ENCODE measurements around the gene CTXND2. TPM values are rescaled to one million over a fixed set of nuclear protein-coding genes. Genes with fewer than 3 reads are reported as not detected.

Gene CTXND2
- total RNA-seq, 1 experiment from 2014 or later: not detected

GRCh38 chr1:150902751-150903150 lies 15.8 kb downstream of the CTXND2 start:
- H3K4me3 ChIP-seq (replicated peaks in 1 of 2; ENCODE audit: low read depth in 1 of 2, low read length in 2 of 2): no peak overlapping the region
- no peaks in the 10 kb centered on the region for H3K4me1 ChIP-seq (ENCODE audit: control insufficient read depth in 1 of 2, insufficient read depth in 2 of 2, low read length in 2 of 2)
- H3K9ac ChIP-seq (ENCODE audit: low read length): no peak overlapping the region
- no peaks in the 10 kb centered on the region for H3K9me3 ChIP-seq (ENCODE audit: control insufficient read depth in 1 of 2, insufficient read depth in 1 of 2, low read depth in 1 of 2, low read length in 2 of 2)
- no peak overlapping the region for H3K27ac ChIP-seq (ENCODE audit: low read depth, low read length)
- no TSS peak for BruUV-seq (replicated peaks)
- ChIA-PET POLR2A (no interaction called here), RAD21 (ENCODE audit: low non-redundant PET in 1 of 2, low total read pairs in 2 of 2, uncharacterized antibody in 2 of 2, unreplicated experiment in 2 of 2) (no interaction called here), CTCF (no interaction called here)
- DNase-seq (ENCODE audit: low read depth, low spot score) (no peak), ATAC-seq (no peak)
- no peaks in the 10 kb centered on the region for H3K36me3 ChIP-seq (ENCODE audit: control insufficient read depth in 1 of 2, insufficient read depth in 2 of 2, low read length in 2 of 2)
- TF ChIP-seq TCF7L2 (IDR thresholded peaks at IDR 0.05; ENCODE audit: borderline replicate concordance, extremely low read depth, insufficient read depth, insufficient read length) (no peak), EZH2phosphoT487 (IDR thresholded peaks at IDR 0.05; ENCODE audit: borderline replicate concordance) (no peak), POLR2A (IDR thresholded peaks at IDR 0.05; ENCODE audit: borderline replicate concordance, extremely low read depth, insufficient read depth, insufficient read length) (no peak)
- no peaks in the 10 kb centered on the region for H3K79me2 ChIP-seq (ENCODE audit: insufficient read depth, low read length)
- no peak overlapping the region for H3K4me2 ChIP-seq (ENCODE audit: low read length)
- no peak overlapping the region for H2AFZ ChIP-seq (ENCODE audit: low read depth, low read length, poor library complexity, severe bottlenecking)
- no peaks in the 10 kb centered on the region for H3K9me2 ChIP-seq (ENCODE audit: insufficient read depth)
- H4K20me1 ChIP-seq (ENCODE audit: insufficient read depth): no peaks in the 10 kb centered on the region
- H3K27me3 ChIP-seq (ENCODE audit: insufficient read depth, low read length): no peaks in the 10 kb centered on the region
- intact Hi-C loops (cut with micrococcal nuclease): no loop called here

DNA sequence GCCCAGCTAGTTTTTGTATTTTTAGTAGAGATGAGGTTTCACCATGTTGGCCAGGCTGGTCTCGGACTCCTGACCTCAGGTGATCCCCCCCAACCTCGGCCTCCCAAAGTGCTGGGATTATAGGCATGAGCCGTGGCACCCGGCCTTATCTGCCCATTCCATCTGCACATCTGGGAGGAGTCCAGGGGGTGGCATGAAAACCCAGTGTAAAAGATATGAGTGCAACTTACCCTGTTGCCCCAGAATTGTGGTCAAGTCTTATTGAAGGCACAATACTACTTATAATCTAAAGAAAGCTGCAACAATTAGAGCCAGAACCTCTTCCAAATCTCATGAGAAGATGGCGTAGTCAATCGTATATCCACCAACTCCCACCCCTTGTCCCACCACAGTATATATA lies 18.4 kb downstream of the CTXND2 start:
- no peak for ATAC-seq
- H3K36me3 ChIP-seq (ENCODE audit: control insufficient read depth in 1 of 2, insufficient read depth in 2 of 2, low read length in 2 of 2): no peaks in the 10 kb centered on the region
- H4K20me1 ChIP-seq (ENCODE audit: insufficient read depth): no peaks in the 10 kb centered on the region
- H3K27ac ChIP-seq (ENCODE audit: low read depth, low read length): no peak overlapping the region
- H2AFZ ChIP-seq (ENCODE audit: low read depth, low read length, poor library complexity, severe bottlenecking): no peak overlapping the region
- no peaks in the 10 kb centered on the region for H3K4me1 ChIP-seq (ENCODE audit: control insufficient read depth in 1 of 2, insufficient read depth in 2 of 2, low read length in 2 of 2)
- ChIA-PET RAD21 (ENCODE audit: low non-redundant PET in 1 of 2, low total read pairs in 2 of 2, uncharacterized antibody in 2 of 2, unreplicated experiment in 2 of 2) (no interaction called here), POLR2A (no interaction called here), CTCF (no interaction called here)
- no peaks in the 10 kb centered on the region for H3K9me2 ChIP-seq (ENCODE audit: insufficient read depth)
- no peaks in the 10 kb centered on the region for H3K79me2 ChIP-seq (ENCODE audit: insufficient read depth, low read length)
- H3K9me3 ChIP-seq (ENCODE audit: control insufficient read depth in 1 of 2, insufficient read depth in 1 of 2, low read depth in 1 of 2, low read length in 2 of 2): no peaks in the 10 kb centered on the region
- H3K27me3 ChIP-seq (ENCODE audit: insufficient read depth, low read length): no peaks in the 10 kb centered on the region
- H3K9ac ChIP-seq (ENCODE audit: low read length): no peak overlapping the region
- no TSS peak for BruUV-seq (replicated peaks)
- no peak for DNase-seq (ENCODE audit: low read depth, low spot score)
- no peak overlapping the region for H3K4me3 ChIP-seq (replicated peaks in 1 of 2; ENCODE audit: low read depth in 1 of 2, low read length in 2 of 2)
- no peak for TF ChIP-seq ELF1 (IDR thresholded peaks at IDR 0.05; ENCODE audit: borderline replicate concordance, low read depth)
- TF ChIP-seq CEBPB (IDR thresholded peaks at IDR 0.05; ENCODE audit: low read depth): no peak
- TF ChIP-seq POLR2A (IDR thresholded peaks at IDR 0.05; ENCODE audit: borderline replicate concordance, extremely low read depth, insufficient read depth, insufficient read length): no peak
- TF ChIP-seq POLR2AphosphoS5 (IDR thresholded peaks at IDR 0.05; ENCODE audit: low read depth, low read length): no peak
- TF ChIP-seq CBX3 (IDR thresholded peaks at IDR 0.05; ENCODE audit: low read depth): no peak
- TF ChIP-seq, protein P1, sequence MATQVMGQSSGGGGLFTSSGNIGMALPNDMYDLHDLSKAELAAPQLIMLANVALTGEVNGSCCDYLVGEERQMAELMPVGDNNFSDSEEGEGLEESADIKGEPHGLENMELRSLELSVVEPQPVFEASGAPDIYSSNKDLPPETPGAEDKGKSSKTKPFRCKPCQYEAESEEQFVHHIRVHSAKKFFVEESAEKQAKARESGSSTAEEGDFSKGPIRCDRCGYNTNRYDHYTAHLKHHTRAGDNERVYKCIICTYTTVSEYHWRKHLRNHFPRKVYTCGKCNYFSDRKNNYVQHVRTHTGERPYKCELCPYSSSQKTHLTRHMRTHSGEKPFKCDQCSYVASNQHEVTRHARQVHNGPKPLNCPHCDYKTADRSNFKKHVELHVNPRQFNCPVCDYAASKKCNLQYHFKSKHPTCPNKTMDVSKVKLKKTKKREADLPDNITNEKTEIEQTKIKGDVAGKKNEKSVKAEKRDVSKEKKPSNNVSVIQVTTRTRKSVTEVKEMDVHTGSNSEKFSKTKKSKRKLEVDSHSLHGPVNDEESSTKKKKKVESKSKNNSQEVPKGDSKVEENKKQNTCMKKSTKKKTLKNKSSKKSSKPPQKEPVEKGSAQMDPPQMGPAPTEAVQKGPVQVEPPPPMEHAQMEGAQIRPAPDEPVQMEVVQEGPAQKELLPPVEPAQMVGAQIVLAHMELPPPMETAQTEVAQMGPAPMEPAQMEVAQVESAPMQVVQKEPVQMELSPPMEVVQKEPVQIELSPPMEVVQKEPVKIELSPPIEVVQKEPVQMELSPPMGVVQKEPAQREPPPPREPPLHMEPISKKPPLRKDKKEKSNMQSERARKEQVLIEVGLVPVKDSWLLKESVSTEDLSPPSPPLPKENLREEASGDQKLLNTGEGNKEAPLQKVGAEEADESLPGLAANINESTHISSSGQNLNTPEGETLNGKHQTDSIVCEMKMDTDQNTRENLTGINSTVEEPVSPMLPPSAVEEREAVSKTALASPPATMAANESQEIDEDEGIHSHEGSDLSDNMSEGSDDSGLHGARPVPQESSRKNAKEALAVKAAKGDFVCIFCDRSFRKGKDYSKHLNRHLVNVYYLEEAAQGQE (IDR thresholded peaks at IDR 0.05; ENCODE audit: low read depth): no peak
- no peak for TF ChIP-seq EZH2phosphoT487 (IDR thresholded peaks at IDR 0.05; ENCODE audit: borderline replicate concordance)
- no peak for TF ChIP-seq TCF7L2 (IDR thresholded peaks at IDR 0.05; ENCODE audit: borderline replicate concordance, extremely low read depth, insufficient read depth, insufficient read length)
- no peak for TF ChIP-seq RAD21 (IDR thresholded peaks at IDR 0.05; ENCODE audit: low read depth)
- intact Hi-C loops (cut with micrococcal nuclease): no loop called here
- H3K4me2 ChIP-seq (ENCODE audit: low read length): no peak overlapping the region
